ENCODE results near the gene ITPKC. TPM values are rescaled to one million over a fixed set of nuclear protein-coding genes. Genes with fewer than 3 reads are reported as not detected.

ITPKC gene
- total RNA-seq, 2 donors from 2014 or later: 15.2 to 15.6 TPM

DNA sequence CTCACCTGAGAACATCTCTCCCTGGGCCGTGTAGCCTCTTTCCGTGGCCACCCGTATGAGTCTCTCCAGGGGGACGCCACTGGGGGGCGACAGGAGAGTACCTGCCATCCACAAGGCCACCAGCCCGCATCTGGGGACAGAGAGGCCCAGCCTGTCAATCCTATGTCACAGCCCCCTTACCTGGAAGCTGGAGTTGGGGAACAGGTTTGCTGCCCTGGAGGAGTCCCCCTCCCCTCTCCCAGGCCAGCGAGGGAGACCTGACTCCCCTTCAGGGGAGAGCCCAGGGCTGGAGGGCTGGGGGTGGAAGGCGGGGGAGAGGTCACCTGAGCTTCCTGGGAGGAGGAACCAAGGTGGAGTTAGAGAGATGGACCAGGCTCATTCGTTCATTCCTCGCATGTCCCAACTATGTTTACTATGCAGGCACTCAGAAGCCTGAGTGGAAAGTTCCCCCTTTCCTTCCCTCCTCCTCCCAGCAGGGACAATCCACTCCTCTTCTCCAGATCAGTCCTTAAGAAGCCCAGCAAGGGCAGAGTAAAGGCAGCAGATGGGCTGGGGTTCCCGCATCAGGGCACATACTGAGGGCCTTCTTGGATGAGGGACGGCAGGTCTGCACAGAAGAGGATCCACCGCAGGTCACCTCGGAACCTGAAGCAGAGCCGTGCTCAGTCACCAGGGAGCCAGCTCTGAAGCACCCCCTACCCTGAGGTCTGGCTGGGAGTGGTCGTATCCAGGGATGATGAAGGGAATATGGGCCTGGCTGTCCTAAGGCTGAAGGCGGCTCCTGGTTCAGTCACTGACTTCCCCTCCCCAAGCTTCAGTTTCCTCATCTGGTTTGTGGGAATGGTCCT lies 27.9 kb downstream of the ITPKC start:
- DNase-seq (ENCODE audit: low spot score): no peak
- Histone ChIP-seq H3K36me3 (peaks cover 9% of the 10 kb centered on the region), H3K4me3 (no peak overlapping the region), H3K9me3 (no peaks in the 10 kb centered on the region), H3K4me1 (peaks cover 0 to 34% of the 10 kb centered on the region in 2 donors), H3K27me3 (no peaks in the 10 kb centered on the region), H3K27ac (no peak overlapping the region)
- TF ChIP-seq, protein P1, sequence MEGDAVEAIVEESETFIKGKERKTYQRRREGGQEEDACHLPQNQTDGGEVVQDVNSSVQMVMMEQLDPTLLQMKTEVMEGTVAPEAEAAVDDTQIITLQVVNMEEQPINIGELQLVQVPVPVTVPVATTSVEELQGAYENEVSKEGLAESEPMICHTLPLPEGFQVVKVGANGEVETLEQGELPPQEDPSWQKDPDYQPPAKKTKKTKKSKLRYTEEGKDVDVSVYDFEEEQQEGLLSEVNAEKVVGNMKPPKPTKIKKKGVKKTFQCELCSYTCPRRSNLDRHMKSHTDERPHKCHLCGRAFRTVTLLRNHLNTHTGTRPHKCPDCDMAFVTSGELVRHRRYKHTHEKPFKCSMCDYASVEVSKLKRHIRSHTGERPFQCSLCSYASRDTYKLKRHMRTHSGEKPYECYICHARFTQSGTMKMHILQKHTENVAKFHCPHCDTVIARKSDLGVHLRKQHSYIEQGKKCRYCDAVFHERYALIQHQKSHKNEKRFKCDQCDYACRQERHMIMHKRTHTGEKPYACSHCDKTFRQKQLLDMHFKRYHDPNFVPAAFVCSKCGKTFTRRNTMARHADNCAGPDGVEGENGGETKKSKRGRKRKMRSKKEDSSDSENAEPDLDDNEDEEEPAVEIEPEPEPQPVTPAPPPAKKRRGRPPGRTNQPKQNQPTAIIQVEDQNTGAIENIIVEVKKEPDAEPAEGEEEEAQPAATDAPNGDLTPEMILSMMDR (IDR thresholded peaks at IDR 0.05): no peak

DNA sequence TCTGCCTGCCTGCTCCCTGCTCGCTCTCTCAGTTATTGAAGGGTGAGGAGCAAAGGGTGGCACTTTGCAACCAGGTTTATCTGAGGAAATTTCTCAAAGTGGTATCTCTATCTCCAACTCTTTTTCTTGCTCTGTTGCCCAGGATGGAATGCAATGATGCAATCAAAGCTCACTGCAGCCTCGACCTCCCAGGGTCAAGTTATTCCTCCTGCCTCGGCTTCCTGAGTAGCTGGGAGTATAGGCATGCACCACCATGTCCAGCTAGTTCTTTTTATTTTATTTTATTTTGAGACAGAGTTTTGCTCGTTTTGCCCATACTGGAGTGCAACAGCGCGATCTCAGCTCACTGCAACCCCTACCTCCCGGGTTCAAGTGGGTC lies 28.5 kb downstream of the ITPKC start:
- TF ChIP-seq, protein P1 (IDR thresholded peaks at IDR 0.05): no peak
- Histone ChIP-seq H3K9me3 (no peaks in the 10 kb centered on the region), H3K4me1 (peaks cover 0 to 31% of the 10 kb centered on the region in 2 donors), H3K27ac (no peak overlapping the region), H3K27me3 (no peaks in the 10 kb centered on the region), H3K4me3 (no peak overlapping the region), H3K36me3 (peaks cover 3% of the 10 kb centered on the region)
- DNase-seq (ENCODE audit: low spot score): no peak

DNA sequence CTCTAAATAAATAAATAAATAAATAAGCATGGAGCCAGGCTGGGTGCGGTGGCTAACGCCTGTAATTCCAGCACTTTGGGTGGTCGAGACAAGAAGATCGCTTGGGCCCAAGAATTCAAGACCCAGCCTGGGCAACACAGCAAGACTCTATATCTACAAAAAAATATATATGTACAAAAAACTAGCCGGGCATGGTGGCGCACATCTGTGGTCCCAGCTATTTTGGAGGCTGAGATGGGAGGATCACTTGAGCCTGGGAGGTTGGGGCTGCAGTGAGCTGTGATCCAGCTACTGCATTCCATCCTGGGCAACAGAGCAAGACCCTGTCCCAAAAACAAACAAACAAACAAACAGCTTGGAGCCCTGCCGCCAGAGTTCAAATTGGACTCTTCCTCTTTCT lies 30.6 kb downstream of the ITPKC start:
- Histone ChIP-seq H3K4me1 (peaks cover 0 to 31% of the 10 kb centered on the region in 2 donors), H3K27me3 (no peaks in the 10 kb centered on the region), H3K36me3 (no peaks in the 10 kb centered on the region), H3K9me3 (no peaks in the 10 kb centered on the region), H3K27ac (no peak overlapping the region), H3K4me3 (no peak overlapping the region)
- TF ChIP-seq, protein P1 (IDR thresholded peaks at IDR 0.05): no peak
- DNase-seq (ENCODE audit: low spot score): no peak

DNA sequence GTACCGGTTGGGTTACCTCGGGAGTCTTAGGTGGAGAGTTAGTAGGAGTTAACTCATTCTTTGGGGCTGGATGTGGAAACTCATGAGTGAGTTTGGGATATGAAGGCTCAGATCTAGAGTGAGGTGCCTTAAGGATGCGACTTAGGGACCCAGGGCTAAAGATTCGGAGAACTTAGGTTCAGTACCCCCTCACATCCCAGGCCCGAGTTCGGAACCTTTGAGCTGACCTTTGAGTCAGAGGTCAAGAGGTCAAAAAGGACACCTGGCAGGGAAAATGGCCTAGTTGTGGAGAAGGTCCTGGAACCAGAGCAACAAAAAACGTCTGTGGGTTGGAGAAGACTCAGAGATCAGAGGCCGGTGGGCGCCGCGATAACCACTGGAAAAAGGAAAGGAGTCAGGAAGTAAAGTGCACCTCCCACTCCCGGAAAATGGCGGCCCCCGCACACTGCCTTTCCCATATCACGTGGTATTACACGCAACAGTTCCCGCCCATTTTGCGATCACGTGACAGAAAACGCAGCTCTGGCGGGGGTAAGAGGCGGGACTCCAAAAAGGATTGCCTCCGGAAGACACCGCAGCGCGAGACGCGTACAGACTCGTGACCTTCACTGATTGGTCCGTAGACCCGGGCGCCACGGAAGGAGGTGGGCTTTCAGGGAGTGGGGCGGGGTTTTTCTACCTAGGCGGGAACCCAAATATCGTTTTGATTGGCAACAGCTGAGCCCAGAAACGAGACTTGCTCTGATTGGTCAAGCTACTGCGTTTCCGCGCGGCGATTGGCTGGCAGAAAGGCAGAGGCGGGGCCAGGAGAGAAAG lies 33.4 kb downstream of the ITPKC start, which contains the start of gene ACTMAP:
Gene ACTMAP, minus strand, starts transcription at position 420 of the 816 bp plus-strand sequence. CDS start 674 bp downstream, outside the sequence.
- Histone ChIP-seq H3K4me3 (peak within 1 kb of the TSS; percentile 63 to 74), H3K27ac (peak within 1 kb of the TSS; percentile 95 to 96), H3K9me3 (no peaks in the 10 kb centered on the region), H3K36me3 (peaks cover 2% of the 10 kb centered on the region), H3K27me3 (no peaks in the 10 kb centered on the region), H3K4me1 (peaks cover 0 to 47% of the 10 kb centered on the region in 2 donors)
- peak; percentile 100 for DNase-seq (ENCODE audit: low spot score)
- TF ChIP-seq, protein P1 (IDR thresholded peaks at IDR 0.05): no peak

DNA sequence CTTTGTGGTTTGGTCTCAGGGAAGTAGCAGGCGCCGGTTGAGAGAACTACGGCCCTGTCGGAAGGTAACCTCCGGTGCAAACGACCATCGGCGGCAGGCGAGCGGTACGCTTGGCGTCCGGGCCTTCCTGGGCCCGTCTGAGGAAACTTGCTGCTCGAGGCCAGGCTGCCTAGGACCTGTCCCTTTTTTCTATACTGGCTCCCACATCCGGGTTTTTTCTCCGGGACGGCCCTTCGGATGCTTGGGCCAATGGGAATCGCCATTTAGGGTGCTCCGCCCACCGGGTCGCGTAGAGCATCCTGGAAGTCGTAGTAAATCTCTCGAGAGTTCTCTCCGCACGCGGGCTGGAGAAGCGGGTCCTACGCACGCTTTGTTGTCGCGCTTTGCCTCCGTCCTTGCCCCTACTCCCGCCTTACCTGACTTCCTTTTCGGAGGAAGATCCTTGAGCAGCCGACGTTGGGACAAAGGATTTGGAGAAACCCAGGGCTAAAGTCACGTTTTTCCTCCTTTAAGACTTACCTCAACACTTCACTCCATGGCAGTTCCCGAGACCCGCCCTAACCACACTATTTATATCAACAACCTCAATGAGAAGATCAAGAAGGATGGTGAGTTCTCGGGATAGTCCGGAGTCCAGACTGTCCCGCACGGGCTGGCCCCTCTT lies 34.1 kb downstream of the ITPKC start, which contains the start of gene SNRPA:
Gene SNRPA, plus strand, starts transcription at position 330 of the 664 bp plus-strand sequence. Its CDS starts 206 bp downstream, at position 536.
- Histone ChIP-seq H3K4me1 (peaks cover 0 to 52% of the 10 kb centered on the region in 2 donors), H3K27ac (peak within 1 kb of the TSS; percentile 95 to 96), H3K4me3 (peak within 1 kb of the TSS; percentile 63 to 74), H3K36me3 (peaks cover 7% of the 10 kb centered on the region), H3K9me3 (no peaks in the 10 kb centered on the region), H3K27me3 (no peaks in the 10 kb centered on the region)
- peak; percentile 99 for DNase-seq (ENCODE audit: low spot score)
- TF ChIP-seq, protein P1 (IDR thresholded peaks at IDR 0.05): no peak

Data from right atrium auricular region (tissue), 2 donors.